Measurements from ENCODE around the gene TNFRSF8. TPM values are rescaled to one million over a fixed set of nuclear protein-coding genes. Genes with fewer than 3 reads are reported as not detected.

The TNFRSF8 gene
- total RNA-seq, 4 donors from 2014 or later: 0.84 to 4.9 (median 1.8) TPM; not detected in 1

DNA sequence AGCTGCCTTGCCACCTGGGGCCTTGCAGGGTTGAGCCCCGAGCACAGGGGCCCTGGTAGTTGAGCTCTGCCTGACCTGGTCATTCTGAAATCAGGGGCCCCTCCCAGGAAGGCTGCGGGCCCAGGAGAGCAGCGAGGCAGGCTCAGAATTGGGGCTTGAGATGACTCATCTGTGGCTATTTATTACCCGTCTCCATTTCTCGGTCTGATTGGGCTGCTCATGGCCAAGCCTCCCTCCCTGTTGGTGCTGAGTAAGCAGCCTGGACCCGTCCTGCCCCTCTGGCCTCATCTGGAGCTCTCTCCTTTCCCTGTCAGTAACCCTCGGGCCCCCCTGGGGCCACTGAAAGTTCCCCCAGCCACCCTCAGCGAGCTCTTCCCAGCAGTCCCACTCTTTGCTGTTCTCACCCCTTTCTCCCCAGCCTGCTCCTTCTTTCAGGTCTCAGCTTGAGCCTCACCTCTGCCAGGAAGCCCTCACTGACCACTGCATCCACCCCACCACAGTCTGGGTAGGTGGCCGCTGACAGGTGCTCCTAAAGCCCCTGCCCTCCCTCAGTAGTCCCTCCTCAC lies 11.0 kb upstream of the TNFRSF8 start:
- whole genome bisulfite sequencing, 2 donors: 13 to 19% methylated on average over 8 to 9 of the region's 9 CpGs
- Histone ChIP-seq H3K27me3 (no peaks in the 10 kb centered on the region), H3K36me3 (no peaks in the 10 kb centered on the region), H3K4me3 (no peak overlapping the region), H3K9me3 (no peaks in the 10 kb centered on the region), H3K27ac (peak overlapping the region in 2 of 4 donors; percentile 56 to 57), H3K4me1 (peaks cover 0 to 18% (median 5%) of the 10 kb centered on the region in 4 donors)
- DNase-seq (ENCODE audit: low spot score in 2 of 2): peak in 1 of 2 donors; percentile 43
- no peak for TF ChIP-seq POLR2A (IDR thresholded peaks at IDR 0.05)
- TF ChIP-seq, protein P1, sequence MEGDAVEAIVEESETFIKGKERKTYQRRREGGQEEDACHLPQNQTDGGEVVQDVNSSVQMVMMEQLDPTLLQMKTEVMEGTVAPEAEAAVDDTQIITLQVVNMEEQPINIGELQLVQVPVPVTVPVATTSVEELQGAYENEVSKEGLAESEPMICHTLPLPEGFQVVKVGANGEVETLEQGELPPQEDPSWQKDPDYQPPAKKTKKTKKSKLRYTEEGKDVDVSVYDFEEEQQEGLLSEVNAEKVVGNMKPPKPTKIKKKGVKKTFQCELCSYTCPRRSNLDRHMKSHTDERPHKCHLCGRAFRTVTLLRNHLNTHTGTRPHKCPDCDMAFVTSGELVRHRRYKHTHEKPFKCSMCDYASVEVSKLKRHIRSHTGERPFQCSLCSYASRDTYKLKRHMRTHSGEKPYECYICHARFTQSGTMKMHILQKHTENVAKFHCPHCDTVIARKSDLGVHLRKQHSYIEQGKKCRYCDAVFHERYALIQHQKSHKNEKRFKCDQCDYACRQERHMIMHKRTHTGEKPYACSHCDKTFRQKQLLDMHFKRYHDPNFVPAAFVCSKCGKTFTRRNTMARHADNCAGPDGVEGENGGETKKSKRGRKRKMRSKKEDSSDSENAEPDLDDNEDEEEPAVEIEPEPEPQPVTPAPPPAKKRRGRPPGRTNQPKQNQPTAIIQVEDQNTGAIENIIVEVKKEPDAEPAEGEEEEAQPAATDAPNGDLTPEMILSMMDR (IDR thresholded peaks at IDR 0.05): no peak
- no peak for TF ChIP-seq EP300 (IDR thresholded peaks at IDR 0.05)

DNA sequence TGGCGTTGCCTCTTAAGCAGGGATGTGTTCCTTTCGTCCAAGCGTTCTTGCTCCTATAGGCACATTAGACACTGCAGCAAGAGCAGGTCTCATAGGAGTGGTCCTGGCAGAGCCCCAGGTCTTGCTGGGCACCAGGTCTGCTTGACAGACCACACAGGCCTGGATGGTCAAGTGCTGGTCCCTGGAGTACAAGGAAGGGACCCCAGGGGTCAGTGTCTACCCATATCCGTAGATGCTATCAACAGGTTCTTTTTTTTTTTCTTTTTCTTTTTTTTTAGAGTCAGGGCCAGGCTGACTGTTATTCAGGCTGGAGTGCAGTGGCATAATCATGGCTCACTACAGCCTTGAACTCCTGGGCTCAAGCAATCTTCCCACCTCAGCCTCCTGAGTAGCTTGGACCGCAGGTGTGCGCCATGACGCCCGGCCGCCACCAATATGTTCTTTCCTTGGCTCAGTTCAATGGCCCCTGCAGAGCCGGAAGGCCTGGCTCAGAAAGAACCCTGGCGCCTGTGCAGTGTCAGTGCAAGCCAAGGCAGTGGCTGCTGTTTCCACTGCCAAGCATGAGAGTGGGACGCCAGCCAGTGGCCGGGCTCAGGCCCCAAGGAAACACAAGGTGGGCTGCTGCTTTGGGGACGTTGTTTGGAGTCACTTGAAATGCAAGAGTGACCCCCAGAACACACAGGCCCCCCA lies 10.0 kb upstream of the TNFRSF8 start:
- no peak overlapping the region for H3K27ac ChIP-seq
- TF ChIP-seq, protein P1 (IDR thresholded peaks at IDR 0.05): no peak
- TF ChIP-seq POLR2A (IDR thresholded peaks at IDR 0.05) (no peak), EP300 (IDR thresholded peaks at IDR 0.05) (no peak)
- DNase-seq (ENCODE audit: low spot score in 2 of 2): no peak
- H3K4me3 ChIP-seq: no peak overlapping the region
- no peaks in the 10 kb centered on the region for H3K9me3 ChIP-seq
- H3K4me1 ChIP-seq: peaks cover 0 to 18% (median 5%) of the 10 kb centered on the region in 4 donors
- 80% methylated on average over 14 of the region's 14 CpGs for WGBS, 2 donors
- no peaks in the 10 kb centered on the region for H3K36me3 ChIP-seq
- H3K27me3 ChIP-seq: no peaks in the 10 kb centered on the region

DNA sequence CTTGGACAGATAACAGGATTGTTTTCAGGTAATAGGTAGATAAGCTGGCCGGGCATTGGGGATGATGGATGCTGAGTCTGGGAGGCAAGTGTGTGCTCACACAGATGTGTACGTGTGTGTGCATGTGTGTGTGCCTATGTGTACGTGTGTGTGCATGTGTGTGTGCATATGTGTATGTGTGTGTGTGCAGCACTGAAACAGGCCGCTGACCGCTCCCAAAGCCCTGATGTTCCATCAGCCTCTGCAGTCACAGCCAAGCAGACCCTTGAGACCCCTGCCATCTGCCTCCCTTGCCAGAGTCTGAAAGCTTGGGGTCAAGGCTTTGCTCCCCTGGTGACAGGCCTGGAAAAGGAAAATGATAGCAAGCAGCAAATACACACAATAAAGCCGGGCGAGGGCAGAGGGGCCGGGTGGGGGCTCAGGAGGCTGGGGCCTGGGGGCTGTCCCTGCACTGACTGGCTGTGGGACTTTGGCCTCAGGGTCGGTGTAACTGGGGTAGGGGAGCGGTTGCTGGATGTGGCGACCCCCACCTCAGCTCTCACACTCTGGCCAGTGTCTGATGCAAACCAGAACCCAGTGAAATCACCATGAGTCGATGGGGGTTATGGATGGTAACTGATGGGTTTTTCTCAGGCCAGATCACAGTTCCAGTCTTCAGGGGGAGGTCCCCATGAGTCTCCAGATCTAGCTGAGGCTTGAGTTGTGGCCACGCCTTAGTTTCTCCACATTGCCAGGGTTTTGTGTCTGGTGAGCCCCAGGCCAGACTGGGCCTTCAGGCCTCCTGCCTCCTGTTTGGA lies 9.2 kb upstream of the TNFRSF8 start:
- DNase-seq (ENCODE audit: low spot score in 2 of 2): no peak
- H3K27ac ChIP-seq: no peak overlapping the region

DNA sequence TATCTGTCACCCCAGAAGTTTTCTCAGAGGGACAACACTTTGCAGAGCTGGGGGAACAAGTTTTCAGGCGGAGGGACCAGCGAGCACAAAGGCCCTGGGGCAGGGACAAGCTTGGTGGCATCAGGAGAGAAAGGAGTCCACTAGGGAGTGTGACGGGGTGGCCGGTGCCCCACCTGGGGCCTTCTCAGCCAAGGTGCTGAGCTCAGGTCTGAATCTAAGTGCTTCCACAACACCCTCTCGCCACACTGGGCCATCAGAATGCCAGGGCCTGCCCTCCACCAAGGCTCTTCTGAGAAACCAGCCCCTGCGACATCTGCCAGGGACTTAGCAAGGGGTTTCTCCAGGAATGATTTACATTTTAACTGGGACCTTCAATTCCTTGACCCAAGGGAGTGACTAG lies 7.8 kb upstream of the TNFRSF8 start:
- Histone ChIP-seq H3K4me3 (no peak overlapping the region), H3K9me3 (peaks cover 0 to 5% (median 0%) of the 10 kb centered on the region in 4 donors), H3K27me3 (no peaks in the 10 kb centered on the region), H3K27ac (no peak overlapping the region), H3K36me3 (no peaks in the 10 kb centered on the region), H3K4me1 (peaks cover 0 to 18% (median 5%) of the 10 kb centered on the region in 4 donors)
- no peak for DNase-seq (ENCODE audit: low spot score in 2 of 2)
- TF ChIP-seq POLR2A (IDR thresholded peaks at IDR 0.05) (no peak), EP300 (IDR thresholded peaks at IDR 0.05) (no peak)
- TF ChIP-seq, protein P1 (IDR thresholded peaks at IDR 0.05): no peak
- WGBS, 2 donors: 87 to 97% methylated on average over 6 of the region's 6 CpGs

More for the DNA sequence above, 9.2 kb upstream of the TNFRSF8 start:
- no peaks in the 10 kb centered on the region for H3K9me3 ChIP-seq
- 69 to 83% methylated on average over 12 to 13 of the region's 13 CpGs for WGBS, 2 donors
- no peaks in the 10 kb centered on the region for H3K36me3 ChIP-seq
- TF ChIP-seq EP300 (IDR thresholded peaks at IDR 0.05) (no peak), POLR2A (IDR thresholded peaks at IDR 0.05) (no peak)
- TF ChIP-seq, protein P1 (IDR thresholded peaks at IDR 0.05): no peak
- H3K4me1 ChIP-seq: peaks cover 0 to 18% (median 5%) of the 10 kb centered on the region in 4 donors
- no peaks in the 10 kb centered on the region for H3K27me3 ChIP-seq
- no peak overlapping the region for H3K4me3 ChIP-seq
